ENCODE data around the gene CADM1.

DNA sequence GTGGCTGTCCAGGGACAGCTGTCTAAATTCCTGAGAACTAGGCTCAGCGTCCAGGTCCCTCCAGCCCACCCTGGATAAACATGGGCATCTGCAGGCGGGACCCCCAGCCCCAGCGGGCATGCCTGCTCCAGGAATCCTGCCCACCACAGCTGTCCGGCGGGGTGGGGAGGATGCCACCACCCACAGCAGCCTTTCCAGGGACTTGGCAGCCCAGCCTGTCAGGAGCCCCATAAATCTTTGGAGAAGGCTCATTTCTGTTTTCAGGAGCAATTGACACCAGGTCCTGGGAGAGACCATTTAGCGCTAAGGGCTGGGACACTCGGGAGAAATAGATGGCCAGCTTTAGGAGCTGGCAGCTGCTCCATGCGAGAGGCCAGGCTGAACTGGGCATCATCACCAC is 358.9 kb downstream of the CADM1 start:
- TF ChIP-seq POLR2AphosphoS5 (IDR thresholded peaks at IDR 0.05; ENCODE audit: borderline replicate concordance, low read depth, low read length) (no peak), EZH2 (IDR thresholded peaks at IDR 0.05) (no peak)

All from SK-N-MC (cell line).